ENCODE data around the gene AGAP2. TPM values are rescaled to one million over a fixed set of nuclear protein-coding genes. Genes with fewer than 3 reads are reported as not detected.

Gene AGAP2
- polyA plus RNA-seq, 1 experiment: 0.05 TPM

DNA sequence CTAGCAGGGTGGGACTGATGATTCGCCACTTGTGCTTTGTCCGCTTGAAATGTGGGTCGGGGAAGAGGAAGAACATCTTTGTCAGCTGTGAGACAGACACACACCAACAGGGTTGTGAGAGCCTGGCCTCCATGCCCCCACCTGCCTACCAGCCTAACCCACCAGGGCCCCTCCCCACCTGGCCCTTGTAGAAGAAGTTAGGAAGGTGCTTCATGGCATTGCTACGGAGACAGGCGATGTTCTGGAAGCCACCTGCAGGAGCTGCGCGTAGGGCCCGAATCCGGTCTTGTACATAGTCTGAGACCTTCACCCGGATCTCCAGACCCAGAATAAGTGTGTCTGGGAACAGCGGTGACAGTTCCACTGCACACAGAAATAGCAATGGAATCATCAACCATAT is 31.1 kb upstream of the AGAP2 start:
- no peak for DNase-seq (ENCODE audit: low read depth)
- H3K36me3 ChIP-seq (ENCODE audit: control insufficient read depth, insufficient read depth, low read length): peaks cover 2% of the 10 kb centered on the region; the same call in 1 of the 2 replicates
- ChIA-PET CTCF (interaction anchor here (1.4 kb wide), 1 partner anchor 10 kb away, joined by 4 read pairs; no protein-coding TSS in a partner anchor), POLR2A (no interaction called here)
- no peak overlapping the region for H3K4me3 ChIP-seq (ENCODE audit: low read depth, low read length)
- peaks cover 4% of the 10 kb centered on the region; the same call in 1 of the 2 replicates for H3K27me3 ChIP-seq (ENCODE audit: control insufficient read depth, insufficient read depth, low read length)
- TF ChIP-seq, protein P1, sequence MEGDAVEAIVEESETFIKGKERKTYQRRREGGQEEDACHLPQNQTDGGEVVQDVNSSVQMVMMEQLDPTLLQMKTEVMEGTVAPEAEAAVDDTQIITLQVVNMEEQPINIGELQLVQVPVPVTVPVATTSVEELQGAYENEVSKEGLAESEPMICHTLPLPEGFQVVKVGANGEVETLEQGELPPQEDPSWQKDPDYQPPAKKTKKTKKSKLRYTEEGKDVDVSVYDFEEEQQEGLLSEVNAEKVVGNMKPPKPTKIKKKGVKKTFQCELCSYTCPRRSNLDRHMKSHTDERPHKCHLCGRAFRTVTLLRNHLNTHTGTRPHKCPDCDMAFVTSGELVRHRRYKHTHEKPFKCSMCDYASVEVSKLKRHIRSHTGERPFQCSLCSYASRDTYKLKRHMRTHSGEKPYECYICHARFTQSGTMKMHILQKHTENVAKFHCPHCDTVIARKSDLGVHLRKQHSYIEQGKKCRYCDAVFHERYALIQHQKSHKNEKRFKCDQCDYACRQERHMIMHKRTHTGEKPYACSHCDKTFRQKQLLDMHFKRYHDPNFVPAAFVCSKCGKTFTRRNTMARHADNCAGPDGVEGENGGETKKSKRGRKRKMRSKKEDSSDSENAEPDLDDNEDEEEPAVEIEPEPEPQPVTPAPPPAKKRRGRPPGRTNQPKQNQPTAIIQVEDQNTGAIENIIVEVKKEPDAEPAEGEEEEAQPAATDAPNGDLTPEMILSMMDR (IDR thresholded peaks at IDR 0.05; ENCODE audit: insufficient read depth, low read depth, low read length): no peak

DNA sequence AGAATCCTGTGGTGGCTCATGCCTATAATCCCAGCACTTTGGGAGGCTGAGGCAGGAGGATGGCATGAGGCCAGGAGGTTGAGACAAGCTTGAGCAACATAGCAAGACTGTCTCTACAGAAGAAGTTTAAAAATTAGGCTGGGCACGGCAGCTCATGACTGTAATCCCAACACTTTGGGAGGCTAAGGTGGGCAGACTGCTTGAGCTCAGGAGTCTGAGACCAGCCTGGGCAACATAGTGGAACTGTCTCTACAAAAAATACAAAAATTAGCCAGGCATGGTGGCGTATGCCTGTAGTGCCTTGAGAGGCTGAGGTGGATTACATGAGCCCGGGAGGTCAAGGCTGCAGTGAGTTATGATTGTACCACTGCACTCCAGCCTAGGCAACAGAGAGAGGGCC is 29.3 kb upstream of the AGAP2 start:
- DNase-seq (ENCODE audit: low read depth): no peak
- ChIA-PET POLR2A (no interaction called here), CTCF (interaction anchor here (1.1 to 2.0 kb wide), 4 partner anchors 11 to 42 kb away, joined by 3 to 12 read pairs (median 4); no protein-coding TSS in a partner anchor)
- Histone ChIP-seq H3K4me3 (ENCODE audit: low read depth, low read length) (no peak overlapping the region), H3K36me3 (ENCODE audit: control insufficient read depth, insufficient read depth, low read length) (peaks cover 2% of the 10 kb centered on the region; the same call in 1 of the 2 replicates), H3K27me3 (ENCODE audit: control insufficient read depth, insufficient read depth, low read length) (peaks cover 8% of the 10 kb centered on the region; the same call in 1 of the 2 replicates)
- TF ChIP-seq, protein P1 (IDR thresholded peaks at IDR 0.05; ENCODE audit: insufficient read depth, low read depth, low read length): no peak

DNA sequence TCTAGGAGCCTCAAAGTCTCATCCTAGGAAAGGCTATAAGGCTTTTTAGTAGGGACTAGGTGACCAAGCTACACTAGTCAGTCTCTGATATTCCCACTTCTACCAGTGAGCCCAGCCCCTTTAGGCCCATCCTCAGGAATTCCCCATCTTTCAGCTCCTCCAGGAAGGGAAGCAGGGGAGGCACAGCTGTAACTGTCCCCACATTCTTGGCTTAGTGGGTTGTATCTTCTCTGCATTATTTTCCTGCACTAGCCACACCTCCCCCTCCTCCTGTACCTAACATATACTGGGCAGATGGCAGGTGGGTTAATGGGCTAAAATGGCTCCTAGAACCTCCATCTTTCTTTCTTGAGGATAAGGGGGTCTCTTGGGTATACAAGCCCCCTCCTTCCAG is 28.8 kb upstream of the AGAP2 start:
- Histone ChIP-seq H3K4me3 (ENCODE audit: low read depth, low read length) (no peak overlapping the region), H3K27me3 (ENCODE audit: control insufficient read depth, insufficient read depth, low read length) (peaks cover 8% of the 10 kb centered on the region; the same call in 1 of the 2 replicates), H3K36me3 (ENCODE audit: control insufficient read depth, insufficient read depth, low read length) (peaks cover 2% of the 10 kb centered on the region; the same call in 1 of the 2 replicates)
- CTCF ChIA-PET: interaction anchor here (1.1 to 2.0 kb wide), 5 partner anchors 11 to 70 kb away, joined by 3 to 12 read pairs (median 3); no protein-coding TSS in a partner anchor
- TF ChIP-seq, protein P1 (IDR thresholded peaks at IDR 0.05; ENCODE audit: insufficient read depth, low read depth, low read length): no peak
- no peak for DNase-seq (ENCODE audit: low read depth)
- POLR2A ChIA-PET: no interaction called here

DNA sequence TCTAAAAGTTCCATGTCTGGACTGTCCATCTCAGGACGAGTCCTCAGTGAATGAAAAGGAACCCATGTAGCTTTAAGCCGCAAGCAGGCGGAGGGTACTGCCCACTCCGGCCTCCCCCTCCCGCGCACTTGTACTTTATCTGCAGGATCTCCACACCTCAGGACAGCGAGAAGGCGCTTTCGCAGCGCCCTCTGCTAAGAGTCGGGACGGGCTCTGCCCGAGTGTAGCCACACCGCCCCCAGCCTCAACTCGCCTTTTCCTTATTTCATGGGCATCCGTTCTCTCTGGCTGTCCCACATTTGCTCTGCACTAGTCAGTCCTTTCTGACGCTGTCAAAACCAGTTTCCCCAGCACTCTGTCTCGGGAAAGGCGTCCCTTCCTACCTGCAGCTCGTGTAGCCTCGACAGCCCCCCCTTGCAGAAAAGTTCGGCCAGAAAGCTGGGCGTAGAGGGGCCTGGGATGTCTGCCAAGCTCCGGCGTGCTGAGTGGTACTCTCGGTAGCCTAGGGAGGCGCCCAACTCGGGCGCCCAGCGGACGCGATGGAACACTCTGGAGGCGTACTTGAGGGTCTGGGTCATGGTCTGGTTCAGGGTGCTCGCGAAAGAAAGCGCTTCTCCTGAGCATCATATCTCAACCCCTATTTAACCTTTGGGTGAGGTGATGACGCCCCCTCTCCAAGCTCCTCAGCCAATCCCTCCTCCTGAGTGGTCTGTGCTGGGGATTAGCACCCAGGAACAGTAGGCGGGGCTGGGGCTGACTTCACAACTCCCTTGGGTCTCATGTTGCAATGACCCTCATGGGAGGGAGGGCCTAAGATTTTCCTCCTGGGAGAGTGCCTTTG is 28.1 kb upstream of the AGAP2 start, which contains the start of gene CYP27B1:
Gene CYP27B1 (minus strand): TSS at position 615 of the 841 bp plus-strand sequence. CDS start 37 bp downstream, at position 578.
- TF ChIP-seq, protein P1 (IDR thresholded peaks at IDR 0.05; ENCODE audit: insufficient read depth, low read depth, low read length): 0 out of 2 replicates have a peak, but pooled peaks have one; percentile 5
- no peak for DNase-seq (ENCODE audit: low read depth)
- H3K27me3 ChIP-seq (ENCODE audit: control insufficient read depth, insufficient read depth, low read length): peaks cover 8% of the 10 kb centered on the region; the same call in 1 of the 2 replicates
- peaks cover 2% of the 10 kb centered on the region; the same call in 1 of the 2 replicates for H3K36me3 ChIP-seq (ENCODE audit: control insufficient read depth, insufficient read depth, low read length)
- ChIA-PET POLR2A (interaction anchor here (0.5 kb wide), 1 partner anchor 80 kb away, joined by 6 read pairs; the partner anchor contains the start of gene CTDSP2), CTCF (interaction anchor here (0.5 to 2.0 kb wide), 5 partner anchors 10 to 70 kb away, joined by 3 to 12 read pairs (median 3); no protein-coding TSS in a partner anchor)
- peak within 1 kb of the TSS; percentile 11 for H3K4me3 ChIP-seq (ENCODE audit: low read depth, low read length)
